CD4-positive, alpha-beta T cell (primary cell): ENCODE data around the gene ZFPL1. TPM values are rescaled to one million over a fixed set of nuclear protein-coding genes. Genes with fewer than 3 reads are reported as not detected.

Experiments used
- ATAC-seq: fragments of 200-7000 bp; cut with Tn5 transposase; one replicate; pipeline ENCODE4 v1.10.0; 2022; ENCODE audit warnings: mild to moderate bottlenecking; ENCODE audit not compliant: poor library complexity
- CTCF ChIA-PET: fragments of 350-600 bp; sonication (Branson Sonifier 250); formaldehyde crosslinking; loops from one replicate; lab custom pipeline; 2021; ENCODE audit warnings: antibody characterized with exemption, inconsistent platforms; lab: Charles Lee
- POLR2A ChIA-PET: fragments of 350-600 bp; sonication (Branson Sonifier 250); formaldehyde crosslinking; loops from one replicate; lab custom pipeline; 2021; ENCODE audit warnings: antibody characterized with exemption, inconsistent platforms; lab: Charles Lee
- DNase-seq, 14 experiments: peaks; one replicate each; pipeline ENCODE4 v3.0.0-alpha.2; 2013 to 2020; ENCODE audit warnings: mixed read lengths in 2 of 14
- H3K27ac ChIP-seq, 2 donors: one replicate each; pipeline versions ENCODE4 v1.5.1 to v1.7.0; 2013; ENCODE audit warnings: low read length in 2 of 2, low read depth in 1 of 2, mild to moderate bottlenecking in 1 of 2
- H3K27me3 ChIP-seq, 2 experiments: 1 replicate in 1 of 2; 2 replicates in 1 of 2; pipeline versions ENCODE4 v1.6.1 to v1.7.0; 2013; ENCODE audit warnings: low read length in 2 of 2, control low read depth in 1 of 2, mild to moderate bottlenecking in 1 of 2, moderate library complexity in 1 of 2; ENCODE audit not compliant: insufficient read depth in 2 of 2, control insufficient read depth in 1 of 2
- H3K36me3 ChIP-seq: one replicate; pipeline ENCODE4 v1.6.1; 2013; ENCODE audit warnings: low read length, control low read depth; ENCODE audit not compliant: insufficient read depth
- H3K4me1 ChIP-seq: one replicate; pipeline ENCODE4 v1.6.1; 2013; ENCODE audit warnings: low read length, control low read depth; ENCODE audit not compliant: insufficient read depth
- H3K4me3 ChIP-seq: one replicate; pipeline ENCODE4 v1.5.1; 2013; ENCODE audit warnings: mild to moderate bottlenecking, low read length, moderate library complexity
- H3K9me3 ChIP-seq, 2 experiments: 1 replicate in 1 of 2; 2 replicates in 1 of 2; pipeline versions ENCODE4 v1.6.1 to v1.7.0; 2013; ENCODE audit warnings: low read length in 2 of 2, mild to moderate bottlenecking in 2 of 2, control low read depth in 1 of 2, moderate library complexity in 1 of 2; ENCODE audit not compliant: control insufficient read depth in 1 of 2, insufficient read depth in 1 of 2
- H3K27ac Mint-ChIP-seq: one replicate; pipeline ENCODE4 v1.8.0; 2020; ENCODE audit warnings: mixed read lengths
- H3K27me3 Mint-ChIP-seq: one replicate; pipeline ENCODE4 v1.8.0; 2021; ENCODE audit warnings: mixed read lengths
- H3K36me3 Mint-ChIP-seq: one replicate; pipeline ENCODE4 v1.8.0; 2021; ENCODE audit warnings: low read depth, mixed read lengths
- H3K4me1 Mint-ChIP-seq: one replicate; pipeline ENCODE4 v1.8.0; 2021; ENCODE audit warnings: low read depth, mixed read lengths
- H3K4me3 Mint-ChIP-seq: one replicate; pipeline ENCODE4 v1.8.0; 2020; ENCODE audit warnings: mild to moderate bottlenecking, mixed read lengths
- H3K9me3 Mint-ChIP-seq: one replicate; pipeline ENCODE4 v1.8.0; 2020; ENCODE audit warnings: mixed read lengths
- intact Hi-C, 2 experiments: fragments of 100-400 bp; cut with DNase I in 1 of 2; cut with micrococcal nuclease in 1 of 2; formaldehyde crosslinking; loops; one replicate each; pipeline versions ENCODE4 v1.15.1 to v1.9.0; 2023 to 2025; cut with DNase I, micrococcal nuclease
- total RNA-seq, 174 experiments: library from RNA in 2 of 174; stranded (reverse) in 2 of 174; gene quantifications; one replicate each; pipeline ENCODE4 v1.2.3 and lab custom pipeline; 2021 to 2026
- TF ChIP-seq, protein P1 (sequence below): fragments of 200-600 bp; IDR thresholded peaks from one replicate; pipeline ENCODE4 v1.8.0; 2022; ENCODE audit warnings: antibody characterized with exemption, mild to moderate bottlenecking

Gene ZFPL1
- total RNA-seq, 2 experiments from 2014 or later, result 46.2 to 47.7 TPM

GRCh38 chr11:65036931-65037330 is 47.1 kb upstream of the ZFPL1 start:
- no peak for DNase-seq
- no peak overlapping the region for H3K27ac ChIP-seq
- ChIA-PET POLR2A (no interaction called here), CTCF (no interaction called here)
- no peaks in the 10 kb centered on the region for H3K27me3 Mint-ChIP-seq
- peaks cover 17% of the 10 kb centered on the region for H3K4me1 ChIP-seq
- TF ChIP-seq, protein P1, sequence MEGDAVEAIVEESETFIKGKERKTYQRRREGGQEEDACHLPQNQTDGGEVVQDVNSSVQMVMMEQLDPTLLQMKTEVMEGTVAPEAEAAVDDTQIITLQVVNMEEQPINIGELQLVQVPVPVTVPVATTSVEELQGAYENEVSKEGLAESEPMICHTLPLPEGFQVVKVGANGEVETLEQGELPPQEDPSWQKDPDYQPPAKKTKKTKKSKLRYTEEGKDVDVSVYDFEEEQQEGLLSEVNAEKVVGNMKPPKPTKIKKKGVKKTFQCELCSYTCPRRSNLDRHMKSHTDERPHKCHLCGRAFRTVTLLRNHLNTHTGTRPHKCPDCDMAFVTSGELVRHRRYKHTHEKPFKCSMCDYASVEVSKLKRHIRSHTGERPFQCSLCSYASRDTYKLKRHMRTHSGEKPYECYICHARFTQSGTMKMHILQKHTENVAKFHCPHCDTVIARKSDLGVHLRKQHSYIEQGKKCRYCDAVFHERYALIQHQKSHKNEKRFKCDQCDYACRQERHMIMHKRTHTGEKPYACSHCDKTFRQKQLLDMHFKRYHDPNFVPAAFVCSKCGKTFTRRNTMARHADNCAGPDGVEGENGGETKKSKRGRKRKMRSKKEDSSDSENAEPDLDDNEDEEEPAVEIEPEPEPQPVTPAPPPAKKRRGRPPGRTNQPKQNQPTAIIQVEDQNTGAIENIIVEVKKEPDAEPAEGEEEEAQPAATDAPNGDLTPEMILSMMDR, result no peak
- no peak overlapping the region for H3K27ac Mint-ChIP-seq
- H3K4me1 Mint-ChIP-seq, result peaks cover 9% of the 10 kb centered on the region
- intact Hi-C loops, result no loop called here
- no peak overlapping the region for H3K4me3 Mint-ChIP-seq
- H3K9me3 Mint-ChIP-seq, result no peaks in the 10 kb centered on the region
- no peaks in the 10 kb centered on the region for H3K27me3 ChIP-seq
- H3K36me3 ChIP-seq, result peaks cover 39% of the 10 kb centered on the region
- no peaks in the 10 kb centered on the region for H3K9me3 ChIP-seq
- H3K4me3 ChIP-seq, result no peak overlapping the region
- no peak for ATAC-seq
- H3K36me3 Mint-ChIP-seq, result peaks cover 35% of the 10 kb centered on the region

- Histone ChIP-seq H3K27me3 (no peaks in the 10 kb centered on the region), H3K4me3 (peak overlapping the region; percentile 82), H3K4me1 (peaks cover 26% of the 10 kb centered on the region), H3K36me3 (peaks cover 21% of the 10 kb centered on the region), H3K27ac (peak overlapping the region; percentile 56 to 84), H3K9me3 (no peaks in the 10 kb centered on the region)
- intact Hi-C loops, result loop anchor here (1.0 to 2.0 kb wide), 3 partner anchors 13 to 44 kb away; partner anchors contain the start of genes ARL2 (in 1 of the 2), CDCA5 (in 1 of the 2), SNX15 (in 1 of the 2) and ZFPL1 (in 1 of the 2)
- peak overlapping the region; percentile 93 for H3K27ac Mint-ChIP-seq
- ATAC-seq (no peak), DNase-seq (no peak)
- TF ChIP-seq, protein P1, result no peak
- H3K4me3 Mint-ChIP-seq, result peak overlapping the region; percentile 98
- H3K9me3 Mint-ChIP-seq, result no peaks in the 10 kb centered on the region
- H3K27me3 Mint-ChIP-seq, result no peaks in the 10 kb centered on the region
- ChIA-PET POLR2A (interaction anchor here (0.9 to 2.3 kb wide), 12 partner anchors 14 to 262 kb away, joined by 3 to 18 read pairs (median 8); partner anchors contain the start of genes ARL2, ATG2A, FAU and MRPL49), CTCF (interaction anchor here (0.9 to 2.6 kb wide), 4 partner anchors 14 to 77 kb away, joined by 4 to 20 read pairs (median 5); partner anchors contain the start of genes ARL2, SNX15, TM7SF2 and ZNHIT2)
- peaks cover 20% of the 10 kb centered on the region for H3K4me1 Mint-ChIP-seq
- peaks cover 30% of the 10 kb centered on the region for H3K36me3 Mint-ChIP-seq
These were observed 43.5 kb upstream of the ZFPL1 start for GRCh38 chr11:65040520-65040846.

DNA sequence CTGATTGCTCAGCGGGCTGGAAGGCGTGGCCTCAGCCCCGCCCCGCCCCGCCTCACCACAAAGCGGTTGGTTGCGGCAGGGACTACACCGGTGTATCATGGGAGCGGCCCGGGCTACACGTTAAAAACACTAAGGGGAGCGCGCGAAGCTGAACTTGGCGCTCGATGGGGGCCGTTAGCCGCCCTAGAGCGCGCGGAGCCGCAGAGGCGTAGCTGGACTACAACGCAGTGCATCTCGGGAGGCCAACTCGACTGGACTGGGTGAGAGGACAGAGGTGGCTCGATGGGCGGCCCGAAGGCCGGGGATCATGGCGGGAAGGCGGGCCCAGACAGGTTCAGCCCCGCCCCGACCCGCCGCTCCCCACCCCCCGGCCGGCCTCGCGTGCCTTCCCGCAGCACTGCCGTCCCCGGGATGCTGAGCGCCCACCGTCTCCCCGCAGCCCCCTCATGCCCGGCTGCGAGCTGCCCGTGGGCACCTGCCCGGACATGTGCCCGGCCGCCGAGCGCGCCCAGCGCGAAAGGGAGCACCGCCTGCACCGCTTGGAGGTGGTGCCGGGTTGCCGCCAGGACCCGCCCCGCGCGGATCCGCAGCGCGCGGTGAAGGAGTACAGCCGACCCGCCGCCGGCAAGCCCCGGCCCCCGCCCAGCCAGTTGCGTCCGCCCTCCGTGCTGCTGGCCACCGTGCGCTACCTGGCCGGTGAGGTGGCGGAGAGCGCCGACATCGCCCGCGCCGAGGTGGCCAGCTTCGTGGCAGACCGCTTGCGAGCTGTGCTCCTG is 43.0 kb upstream of the ZFPL1 start, which contains the start of gene SAC3D1:
TSS of gene SAC3D1 (plus strand) at position 364 of the 776 bp plus-strand sequence. CDS start at position 447, 83 bp downstream.
- Mint-ChIP-seq H3K9me3 (no peaks in the 10 kb centered on the region), H3K27me3 (no peaks in the 10 kb centered on the region), H3K4me1 (peaks cover 20% of the 10 kb centered on the region), H3K36me3 (peaks cover 24% of the 10 kb centered on the region), H3K4me3 (peak within 1 kb of the TSS; percentile 98), H3K27ac (peak within 1 kb of the TSS; percentile 93)
- intact Hi-C loops, result loop anchor here (1.0 to 2.0 kb wide), 3 partner anchors 14 to 44 kb away; partner anchors contain the start of genes SNX15 (in 2 of the 2), ARL2 (in 1 of the 2), CDCA5 (in 1 of the 2) and ZFPL1 (in 1 of the 2)
- peak; percentile 87 for ATAC-seq
- Histone ChIP-seq H3K4me1 (peaks cover 32% of the 10 kb centered on the region), H3K4me3 (peak within 1 kb of the TSS; percentile 82), H3K36me3 (peaks cover 16% of the 10 kb centered on the region), H3K27ac (peak within 1 kb of the TSS; percentile 56 to 84), H3K9me3 (no peaks in the 10 kb centered on the region), H3K27me3 (no peaks in the 10 kb centered on the region)
- POLR2A ChIA-PET, result interaction anchor here (0.6 to 2.3 kb wide), 15 partner anchors 9 to 262 kb away, joined by 3 to 18 read pairs (median 6); partner anchors contain the start of genes ARL2, ATG2A, CDCA5 and FAU
- CTCF ChIA-PET, result interaction anchor here (0.8 to 2.6 kb wide), 5 partner anchors 12 to 76 kb away, joined by 3 to 20 read pairs (median 4); partner anchors contain the start of genes ARL2, SNX15, TM7SF2 and ZNHIT2
- TF ChIP-seq, protein P1, result no peak
- DNase-seq, result peak; percentile 70 to 95 (median 80)
